HG03175 (cell line): ENCODE measurements around the gene GJB2.
"Not testable (repeated sequence)": the region's sequence is repeated elsewhere in the genome, so short reads cannot be mapped to it uniquely, and the experiment has no call there.

Source experiments
- ATAC-seq: cut with Tn5 transposase; IDR thresholded peaks from one replicate; pipeline ENCODE4 v1.9.1; 2021; ENCODE audit warnings: mild to moderate bottlenecking, moderate library complexity; ENCODE audit not compliant: unreplicated experiment

The GJB2 gene

DNA sequence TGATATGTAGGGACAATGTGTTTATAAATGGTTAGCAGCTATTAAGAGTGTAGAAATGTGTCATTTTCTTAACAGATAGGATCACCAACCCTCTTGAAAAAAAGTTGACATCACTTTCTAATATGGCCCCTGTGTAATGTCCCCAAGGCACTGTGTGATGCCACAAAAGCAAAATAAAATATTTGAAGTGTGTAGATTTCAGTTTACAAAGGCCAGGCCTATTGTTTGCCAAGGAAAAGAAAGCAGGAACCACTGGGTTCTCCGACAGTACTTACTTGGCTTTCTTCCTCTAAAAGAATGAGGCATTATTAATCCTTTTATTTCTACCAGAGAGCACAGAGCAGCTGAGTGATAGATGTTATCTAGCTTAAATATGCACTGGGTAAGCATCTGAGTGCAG, 21.4 kb downstream of the GJB2 start:
- ATAC-seq = no peak

DNA sequence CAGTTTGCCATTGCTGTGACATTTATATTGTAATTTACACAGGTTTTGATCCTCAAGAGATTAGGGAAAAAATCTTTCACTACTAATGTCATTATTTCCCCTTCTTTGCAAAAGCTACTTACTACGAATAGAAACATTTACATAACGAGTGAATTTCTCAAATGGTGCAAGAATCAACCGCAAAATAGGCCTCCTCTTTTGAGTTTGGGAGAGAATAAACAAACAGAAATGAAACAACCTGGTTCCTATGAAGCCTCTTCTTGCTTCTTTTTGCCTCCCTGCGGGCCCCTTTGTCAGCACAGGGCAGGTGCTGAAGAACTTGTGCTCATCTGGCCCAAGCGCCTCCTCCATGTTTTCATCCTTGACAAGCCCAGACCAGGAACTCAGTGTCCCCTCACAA, 21.8 kb downstream of the GJB2 start:
- no peak for ATAC-seq

DNA sequence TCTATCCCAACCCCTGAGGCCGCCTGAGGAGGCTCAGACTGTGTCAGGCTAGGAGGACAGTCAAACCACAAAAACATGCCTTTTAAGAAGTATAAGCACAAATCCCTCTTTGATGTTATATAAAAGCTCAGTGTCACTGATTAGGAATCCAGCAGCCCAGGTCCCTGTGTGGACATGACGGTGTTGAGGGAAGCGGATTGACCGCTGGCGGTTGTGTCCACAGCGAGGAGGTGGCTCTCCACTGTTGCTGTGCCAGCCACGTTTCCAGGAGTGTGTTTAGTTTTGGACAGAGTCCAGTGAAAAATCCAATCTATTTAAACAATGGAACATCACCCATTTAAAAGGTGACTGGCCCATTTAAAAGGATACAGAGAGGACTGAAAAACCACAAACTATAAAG, 24.3 kb downstream of the GJB2 start:
- no peak for ATAC-seq

DNA sequence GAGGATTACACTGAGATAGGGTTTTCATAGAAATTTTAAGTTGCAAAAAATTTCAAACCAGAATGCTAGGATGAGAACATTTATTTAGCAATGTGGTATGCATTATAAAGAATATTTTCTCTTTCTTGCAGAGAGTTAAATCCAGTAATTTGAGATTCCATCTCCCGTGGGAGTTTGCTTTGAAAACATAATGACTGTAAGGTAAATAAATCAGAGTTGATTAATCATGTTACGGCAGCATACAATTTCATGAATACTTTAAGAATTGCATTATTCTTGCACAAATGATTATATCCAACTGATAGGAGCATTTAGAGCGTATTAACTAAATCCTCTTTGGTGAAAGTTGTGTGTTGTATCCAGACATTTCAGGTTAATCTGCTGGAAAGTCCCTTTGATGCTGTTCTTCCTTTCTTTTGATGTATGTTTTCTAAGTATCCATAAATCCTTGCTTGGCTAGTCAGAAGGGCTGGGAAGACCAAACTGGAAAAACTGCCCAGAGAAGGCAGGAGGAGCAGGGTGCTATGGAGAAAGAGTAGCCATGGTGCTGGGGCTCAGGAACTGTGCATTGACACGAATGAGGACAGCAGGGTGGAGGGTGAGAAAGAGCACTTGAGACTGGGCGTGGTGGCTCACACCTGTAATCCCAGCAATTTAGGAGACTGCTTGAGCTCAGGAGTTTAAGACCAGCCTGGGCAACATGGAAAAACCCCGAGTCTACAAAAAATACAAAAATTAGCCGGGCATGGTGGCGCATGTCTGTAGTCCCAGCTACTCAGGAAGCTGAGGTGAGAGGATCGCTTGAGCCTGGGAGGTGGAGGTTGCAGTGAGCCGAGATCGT, 27.1 kb downstream of the GJB2 start:
- no peak for ATAC-seq

DNA sequence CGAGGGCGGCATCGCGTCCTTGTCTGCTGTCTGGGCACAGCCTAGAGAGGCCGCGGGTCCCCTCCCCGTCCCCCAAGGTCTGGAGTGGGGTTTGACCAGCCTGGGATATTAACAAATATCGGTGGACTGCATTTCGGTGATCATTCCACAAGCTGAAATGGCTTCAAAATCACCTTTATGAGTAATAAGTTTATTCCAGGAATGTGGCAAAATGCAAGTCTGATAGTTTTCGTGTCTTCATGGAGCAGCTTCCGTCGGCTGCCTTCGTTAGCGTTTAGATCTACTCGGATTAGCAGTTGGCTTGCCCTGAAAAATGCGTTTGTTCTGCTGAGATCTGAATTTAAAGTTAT, 30.8 kb downstream of the GJB2 start:
- ATAC-seq = no peak

DNA sequence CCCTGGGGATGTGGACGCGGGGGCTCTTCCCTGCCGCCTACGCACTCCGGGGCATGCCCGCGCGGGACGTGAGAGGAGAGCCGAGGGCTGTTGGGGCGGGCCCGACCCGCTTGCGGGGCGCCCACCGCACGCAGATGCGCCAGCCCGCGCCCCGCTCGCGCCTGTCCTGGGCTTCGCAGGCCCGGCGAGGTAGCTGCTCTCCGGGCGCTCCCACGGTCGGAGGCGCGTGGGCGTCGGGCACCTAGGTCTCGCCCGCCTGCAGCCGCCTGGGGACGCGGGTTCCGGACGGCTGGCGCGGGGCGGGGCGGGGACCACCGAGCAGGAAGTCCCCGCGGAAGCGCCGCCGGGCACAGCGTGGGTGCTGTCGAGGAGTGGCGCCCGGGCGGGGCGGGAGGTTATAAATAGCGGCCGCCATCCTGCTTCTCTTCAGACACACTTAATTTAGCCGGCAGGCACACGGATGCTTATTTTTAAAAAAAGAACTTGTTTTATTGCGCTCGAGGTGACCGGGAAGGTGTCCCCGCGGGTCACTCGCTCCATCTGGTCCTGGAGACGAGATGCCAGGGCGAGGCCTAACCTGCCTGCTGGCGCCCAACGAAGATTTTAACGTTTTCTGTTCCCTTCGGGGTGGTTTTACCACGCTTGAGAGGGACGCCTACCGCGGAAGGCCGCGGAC, 31.3 kb downstream of the GJB2 start:
- peak; percentile 45 for ATAC-seq

DNA sequence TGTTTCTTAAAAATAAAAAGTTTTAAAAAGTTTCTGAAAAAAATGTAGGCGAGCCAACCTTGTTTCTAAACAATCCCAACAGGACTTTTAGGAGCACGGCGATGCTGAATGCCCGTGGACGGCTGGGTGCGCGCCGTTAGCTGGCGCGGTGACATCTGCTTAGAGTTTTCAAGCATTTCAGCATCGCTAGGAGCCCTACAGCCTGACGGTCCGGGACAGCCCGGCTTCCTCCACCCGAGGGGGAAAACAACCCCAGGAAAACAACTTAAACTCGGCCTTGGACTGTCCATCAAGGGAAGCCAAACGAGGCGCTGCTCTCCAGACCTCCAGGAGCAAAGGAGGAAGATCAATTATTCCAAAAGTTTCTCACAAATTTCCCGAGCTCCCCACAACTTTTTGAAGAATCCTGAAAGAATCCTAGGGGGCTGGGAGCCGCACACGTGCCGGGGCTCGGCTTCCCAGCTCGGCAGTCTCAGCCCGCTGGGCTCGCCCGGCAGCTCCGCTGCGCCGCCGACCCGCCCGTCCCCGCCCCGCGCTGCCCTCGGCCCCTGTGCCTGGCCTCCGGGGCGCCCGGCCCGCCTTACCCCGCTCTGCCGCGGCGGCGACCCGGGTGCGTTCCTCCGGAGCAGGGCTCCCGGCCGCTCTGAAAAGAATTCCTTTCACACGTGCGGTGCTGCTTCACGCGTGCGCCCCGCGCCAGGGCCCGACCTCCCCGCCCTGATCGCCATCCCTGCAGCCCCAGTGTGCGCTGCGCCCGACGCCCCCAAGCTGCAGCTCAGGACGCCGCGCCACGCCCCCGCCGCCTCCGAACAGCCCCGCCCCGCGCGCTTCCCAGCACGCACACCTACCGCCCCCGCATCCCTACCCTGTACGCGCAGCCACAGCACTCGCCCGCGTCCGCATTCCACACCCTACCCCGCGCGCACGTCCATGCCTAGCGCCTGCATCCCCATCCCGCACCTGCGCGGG, 32.1 kb downstream of the GJB2 start, which contains the start of gene GJA3:
TSS of gene GJA3 (minus strand) at position 747 of the 969 bp plus-strand sequence. CDS start 17,764 bp downstream, outside the sequence.
- ATAC-seq = peak; percentile 64

DNA sequence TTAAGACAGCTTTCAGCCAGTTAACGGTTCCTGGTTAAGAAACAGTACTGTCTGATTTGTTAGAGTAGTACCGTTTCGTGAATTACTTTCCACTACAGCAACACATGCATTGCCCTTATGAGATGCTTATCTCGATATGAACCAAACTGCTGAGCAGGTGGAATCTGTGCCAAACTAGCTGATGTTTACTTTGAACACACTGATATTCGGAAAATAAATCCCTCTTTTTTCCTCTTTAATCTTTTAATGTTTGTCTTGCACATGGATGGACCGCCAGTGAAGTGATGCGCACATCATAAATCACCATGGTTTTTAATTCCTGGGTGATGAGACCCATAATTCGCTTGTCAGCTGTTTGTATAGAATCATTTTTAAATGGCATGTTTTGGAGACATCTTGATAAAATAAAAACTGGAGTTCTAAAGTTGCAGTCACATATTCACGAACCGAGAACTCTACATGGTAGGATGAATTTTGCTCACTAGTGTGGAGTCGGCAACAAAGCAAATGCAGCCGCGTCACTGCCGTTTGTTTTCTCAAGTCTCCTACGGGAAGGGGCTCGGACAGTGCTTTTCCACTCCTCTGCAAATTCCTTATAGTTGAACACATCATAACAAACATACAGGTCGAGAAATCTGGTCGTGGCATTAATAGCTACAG, 33.0 kb downstream of the GJB2 start:
- no peak for ATAC-seq

DNA sequence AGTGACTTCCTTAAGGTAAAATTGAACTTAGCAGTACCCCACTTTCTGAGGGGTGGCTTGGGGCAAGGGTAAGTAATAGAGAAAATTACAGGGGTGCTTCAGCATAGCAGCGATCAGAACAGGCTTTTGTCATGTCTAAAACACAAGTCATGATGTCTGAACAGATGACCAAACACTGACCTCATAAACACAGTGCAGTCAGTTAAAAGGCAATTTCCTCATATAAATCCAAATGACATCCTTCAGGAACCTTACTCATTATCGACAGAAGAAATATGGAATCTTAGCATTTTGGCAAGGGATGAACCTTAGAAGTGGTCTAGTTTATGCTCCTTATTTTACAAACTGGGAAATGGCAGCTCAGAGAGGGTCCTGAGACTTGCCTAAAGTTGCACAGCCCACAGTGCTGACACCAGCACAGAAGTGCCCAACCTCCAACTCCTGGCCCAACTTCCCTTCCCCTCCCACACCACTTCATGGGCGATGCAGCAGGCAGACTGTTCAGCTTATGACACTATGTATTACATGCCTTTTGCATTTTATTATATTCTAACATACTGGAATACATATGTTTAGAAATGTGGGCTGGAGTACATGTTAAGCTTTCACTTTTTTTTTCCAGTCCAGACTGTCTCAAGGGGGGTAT, 35.5 kb downstream of the GJB2 start:
- ATAC-seq = no peak

DNA sequence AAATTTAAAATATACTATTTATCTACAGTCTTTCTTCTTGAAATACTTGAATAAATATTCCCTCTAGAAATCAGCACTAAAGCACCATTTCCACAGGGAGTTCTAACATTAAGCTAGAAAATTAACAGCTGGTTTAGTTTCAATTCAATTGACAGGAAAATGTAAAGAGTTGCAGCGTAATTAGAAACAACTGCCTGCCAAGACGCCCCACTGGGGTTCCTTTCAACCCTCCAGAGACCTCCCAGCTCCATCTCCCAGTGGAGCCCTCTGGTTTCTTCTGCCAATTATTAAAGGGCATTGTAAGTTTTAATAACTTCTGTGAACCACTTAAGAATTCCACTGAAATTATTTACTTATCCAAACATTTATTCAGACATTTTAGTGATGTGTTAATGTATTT, 36.0 kb downstream of the GJB2 start:
- ATAC-seq = no peak

DNA sequence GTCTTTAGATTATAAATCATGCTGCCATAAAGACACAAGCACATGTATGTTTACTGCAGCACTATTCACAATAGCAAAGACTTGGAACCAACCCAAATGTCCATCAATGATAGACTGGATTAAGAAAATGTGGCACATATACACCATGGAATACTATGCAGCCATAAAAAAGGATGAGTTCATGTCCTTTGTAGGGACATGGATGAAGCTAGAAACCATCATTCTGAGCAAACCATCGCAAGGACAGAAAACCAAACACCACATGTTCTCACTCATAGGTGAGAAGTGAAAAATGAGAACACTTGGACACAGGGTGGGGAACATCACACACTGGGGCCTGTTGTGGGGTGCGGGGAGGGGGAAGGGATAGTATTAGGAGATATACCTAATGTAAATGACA, 39.4 kb downstream of the GJB2 start:
- not testable (repeated sequence) for ATAC-seq

DNA sequence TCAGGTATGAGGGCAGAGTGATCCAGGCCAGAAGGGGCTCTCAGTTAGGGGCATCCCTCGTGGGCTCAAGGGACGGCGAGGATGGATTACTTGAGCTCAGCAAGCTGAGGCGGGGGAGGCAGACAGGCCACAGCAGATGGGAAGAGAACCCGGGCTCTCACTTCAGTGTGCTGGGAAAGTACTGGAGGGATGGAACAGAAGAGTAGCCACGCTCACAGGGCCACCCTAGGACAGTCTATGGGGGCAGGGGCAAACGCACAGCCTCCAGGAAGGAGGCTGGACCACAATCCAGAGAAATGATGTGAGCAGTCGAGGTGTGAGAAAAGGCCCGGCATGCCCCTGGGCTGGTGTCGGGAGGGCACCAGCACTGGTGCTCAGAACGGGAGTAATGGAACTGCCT, 41.1 kb downstream of the GJB2 start:
- ATAC-seq = no peak

DNA sequence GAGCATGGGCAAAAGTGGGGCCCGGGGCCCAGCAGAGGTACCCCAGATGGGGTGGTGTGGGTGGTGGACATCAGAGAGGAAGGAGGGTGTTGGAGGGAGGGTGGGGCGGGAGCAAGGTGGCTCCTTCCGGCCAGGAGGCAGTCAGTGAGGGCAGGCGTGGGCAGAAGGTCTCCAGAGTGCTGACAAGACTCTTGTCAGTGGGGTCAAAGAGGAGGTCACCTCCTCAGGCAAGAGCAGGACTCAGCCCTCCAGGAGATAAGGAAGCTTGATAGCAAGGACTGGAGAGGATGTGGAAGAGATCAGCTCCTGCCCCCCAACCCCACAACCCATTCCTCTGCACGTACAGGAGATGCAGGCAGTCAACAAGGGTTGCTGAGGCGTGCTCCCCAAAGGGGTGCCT, 41.7 kb downstream of the GJB2 start:
- no peak for ATAC-seq

DNA sequence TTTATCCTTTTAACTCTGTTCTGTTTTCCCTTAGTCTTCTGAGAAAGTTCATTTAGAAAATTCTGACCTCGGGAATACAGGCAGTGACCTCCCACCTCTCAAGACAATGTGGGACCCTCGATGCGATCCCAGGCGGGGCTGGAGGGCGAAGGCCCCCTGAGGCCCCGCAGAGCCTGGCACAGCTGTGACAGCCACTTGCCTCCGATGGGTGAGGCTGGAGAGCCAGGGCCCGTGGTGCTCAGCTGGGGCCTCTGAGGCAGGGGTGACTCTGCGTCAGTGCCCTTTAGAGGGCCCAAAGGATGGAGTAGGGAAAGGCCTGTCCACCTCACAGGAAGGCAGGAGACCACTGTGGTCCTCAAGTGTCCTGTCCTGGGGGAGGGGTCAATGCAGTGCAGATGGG, 42.2 kb downstream of the GJB2 start:
- no peak for ATAC-seq

DNA sequence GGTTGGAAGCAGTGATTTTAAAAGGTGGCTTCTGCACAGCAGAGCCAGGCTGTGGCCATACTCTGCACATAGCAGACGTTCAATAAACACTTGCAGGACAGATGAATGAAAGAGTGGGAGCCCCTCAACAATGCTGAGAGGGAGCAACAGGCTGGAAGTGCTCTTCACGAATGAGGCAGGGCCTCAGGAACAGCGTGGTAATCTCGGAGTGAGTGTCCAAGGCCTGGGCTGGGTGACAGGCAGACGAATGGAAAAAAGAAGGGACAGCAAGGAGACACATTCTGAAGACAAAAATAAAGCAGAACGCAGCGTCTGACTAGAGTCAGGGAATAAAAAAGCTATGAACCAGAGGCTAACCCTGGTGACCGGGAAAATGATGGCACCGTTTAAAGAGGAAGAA, 43.0 kb downstream of the GJB2 start:
- no peak for ATAC-seq

DNA sequence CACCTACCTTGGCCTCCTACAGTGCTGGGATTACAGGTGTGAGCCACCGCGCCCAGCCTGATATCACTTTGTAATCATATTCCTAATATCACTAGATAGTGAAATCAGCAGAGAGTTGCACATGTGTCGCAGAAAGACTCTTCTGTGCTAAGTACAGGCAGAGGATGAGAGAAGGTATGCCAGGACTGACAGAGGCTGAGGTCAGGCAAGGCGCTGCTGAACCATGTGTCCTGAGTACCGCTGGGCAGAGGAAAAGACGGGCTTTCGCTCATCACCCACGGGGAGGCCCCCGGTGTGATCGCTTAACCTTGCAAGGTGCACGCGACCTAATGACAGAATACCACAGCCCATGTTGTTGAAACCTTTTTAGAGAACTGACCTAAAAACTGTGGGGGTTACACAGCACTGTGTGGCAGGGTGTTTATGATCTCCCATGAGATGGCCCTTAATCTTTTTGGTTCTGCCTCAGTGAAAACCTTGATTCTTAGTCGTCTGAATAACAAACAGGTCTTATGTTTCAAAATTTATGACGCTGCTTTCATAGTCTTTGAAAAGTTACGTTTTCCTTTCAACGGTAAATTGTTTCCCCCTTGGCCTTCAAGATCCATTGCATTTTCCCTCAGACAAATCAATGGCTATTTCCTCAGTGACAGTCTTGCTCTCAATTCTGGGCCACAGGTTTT, 44.1 kb downstream of the GJB2 start:
- no peak for ATAC-seq

DNA sequence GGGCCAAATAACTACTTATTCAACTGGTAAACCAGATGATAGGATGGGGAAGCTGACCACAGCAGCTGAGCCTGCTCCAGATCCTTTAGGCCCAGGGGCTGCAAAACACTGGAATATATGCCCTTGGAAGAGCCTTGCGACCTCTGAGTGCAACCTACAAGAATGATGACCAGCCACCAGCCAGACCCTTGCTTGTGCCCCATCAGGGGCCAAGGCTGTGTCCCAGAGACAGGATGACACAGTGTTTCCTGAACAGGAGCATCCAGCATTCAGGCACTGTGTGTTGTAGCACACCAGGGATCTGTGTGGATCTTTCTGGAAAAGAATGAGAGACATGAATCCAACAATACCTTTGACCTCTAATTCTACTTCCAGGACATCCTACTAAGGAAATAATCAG, 46.4 kb downstream of the GJB2 start:
- no peak for ATAC-seq

DNA sequence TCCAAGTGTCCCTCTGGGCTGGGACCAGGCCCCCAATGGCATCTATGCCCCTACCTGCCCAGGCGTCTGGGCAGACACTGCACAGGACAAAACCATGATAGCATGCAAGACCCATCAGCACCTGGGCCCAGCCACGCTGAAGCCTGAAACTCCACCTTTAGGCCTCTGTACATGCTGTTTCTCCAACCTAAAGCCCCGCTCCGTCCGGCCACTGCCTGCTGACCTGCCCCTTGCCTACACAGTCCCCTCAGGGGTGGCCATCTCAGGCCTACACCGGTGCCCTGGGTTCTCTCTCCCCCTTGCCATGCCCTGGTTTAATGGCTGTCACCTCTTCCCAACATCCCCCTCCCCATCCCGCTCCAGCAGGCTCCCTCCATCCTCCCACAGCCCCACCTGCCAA, 47.2 kb downstream of the GJB2 start:
- ATAC-seq = no peak

DNA sequence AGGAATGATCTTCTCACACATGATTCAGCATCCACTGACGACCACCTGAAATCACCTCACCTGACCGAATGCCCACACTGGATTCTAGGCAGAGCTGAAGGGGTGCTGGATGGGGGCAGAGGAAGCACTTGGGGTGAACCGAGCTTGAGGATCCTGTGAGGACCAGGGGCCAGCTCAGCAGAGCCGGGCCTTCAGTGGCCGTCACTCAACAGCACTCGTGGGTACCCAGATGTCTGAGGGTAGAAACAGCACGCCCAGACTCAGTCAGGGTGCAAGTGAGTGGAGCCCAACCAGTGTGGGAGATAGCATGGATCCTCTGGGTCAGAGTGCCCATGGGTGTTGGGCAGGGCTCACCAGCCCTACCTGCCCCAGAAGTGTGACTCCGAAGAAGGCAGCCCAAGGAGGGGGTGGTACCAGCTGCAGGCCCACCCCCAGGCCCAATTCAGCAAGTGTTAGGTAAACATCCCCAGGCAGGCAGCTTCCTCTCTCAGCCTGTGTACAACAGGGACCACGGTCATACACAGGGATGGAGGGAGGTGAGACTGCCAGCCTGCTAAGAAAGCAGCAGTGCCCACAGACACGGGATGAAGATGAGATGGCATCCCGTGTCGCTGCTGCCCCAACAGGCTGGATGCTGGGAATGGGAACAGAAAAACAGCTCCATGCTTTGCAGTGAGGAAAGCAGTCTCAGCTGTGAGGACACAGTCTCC, 48.4 kb downstream of the GJB2 start:
- ATAC-seq = no peak
